ENCODE results near the gene EMC8.

Gene EMC8

DNA sequence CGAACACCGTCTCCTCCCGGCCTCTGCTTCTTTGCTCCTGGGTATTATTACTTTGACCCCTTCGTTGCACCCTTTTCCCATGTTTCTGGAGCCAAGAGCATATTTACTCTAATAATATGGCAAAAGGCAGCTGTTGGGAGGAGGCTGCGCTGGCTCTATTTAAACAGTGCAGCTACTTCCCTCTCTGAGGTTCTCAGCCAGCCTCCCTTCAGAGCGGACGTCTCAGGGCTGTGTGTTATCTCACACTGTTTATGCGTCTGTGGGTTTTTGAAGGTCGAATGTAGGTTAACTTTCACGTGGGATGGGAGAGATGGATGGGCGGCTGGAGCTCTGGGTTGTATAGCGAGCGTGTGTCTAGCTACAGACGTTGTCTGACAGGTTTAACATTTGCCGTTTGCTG is 45.4 kb upstream of the EMC8 start:
- H3K4me3 ChIP-seq (ENCODE audit: low read depth, low read length): no peak overlapping the region
- no peak for DNase-seq (ENCODE audit: low read depth)
- TF ChIP-seq, protein P1, sequence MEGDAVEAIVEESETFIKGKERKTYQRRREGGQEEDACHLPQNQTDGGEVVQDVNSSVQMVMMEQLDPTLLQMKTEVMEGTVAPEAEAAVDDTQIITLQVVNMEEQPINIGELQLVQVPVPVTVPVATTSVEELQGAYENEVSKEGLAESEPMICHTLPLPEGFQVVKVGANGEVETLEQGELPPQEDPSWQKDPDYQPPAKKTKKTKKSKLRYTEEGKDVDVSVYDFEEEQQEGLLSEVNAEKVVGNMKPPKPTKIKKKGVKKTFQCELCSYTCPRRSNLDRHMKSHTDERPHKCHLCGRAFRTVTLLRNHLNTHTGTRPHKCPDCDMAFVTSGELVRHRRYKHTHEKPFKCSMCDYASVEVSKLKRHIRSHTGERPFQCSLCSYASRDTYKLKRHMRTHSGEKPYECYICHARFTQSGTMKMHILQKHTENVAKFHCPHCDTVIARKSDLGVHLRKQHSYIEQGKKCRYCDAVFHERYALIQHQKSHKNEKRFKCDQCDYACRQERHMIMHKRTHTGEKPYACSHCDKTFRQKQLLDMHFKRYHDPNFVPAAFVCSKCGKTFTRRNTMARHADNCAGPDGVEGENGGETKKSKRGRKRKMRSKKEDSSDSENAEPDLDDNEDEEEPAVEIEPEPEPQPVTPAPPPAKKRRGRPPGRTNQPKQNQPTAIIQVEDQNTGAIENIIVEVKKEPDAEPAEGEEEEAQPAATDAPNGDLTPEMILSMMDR (IDR thresholded peaks at IDR 0.05; ENCODE audit: insufficient read depth, low read depth, low read length, missing control alignments): no peak

DNA sequence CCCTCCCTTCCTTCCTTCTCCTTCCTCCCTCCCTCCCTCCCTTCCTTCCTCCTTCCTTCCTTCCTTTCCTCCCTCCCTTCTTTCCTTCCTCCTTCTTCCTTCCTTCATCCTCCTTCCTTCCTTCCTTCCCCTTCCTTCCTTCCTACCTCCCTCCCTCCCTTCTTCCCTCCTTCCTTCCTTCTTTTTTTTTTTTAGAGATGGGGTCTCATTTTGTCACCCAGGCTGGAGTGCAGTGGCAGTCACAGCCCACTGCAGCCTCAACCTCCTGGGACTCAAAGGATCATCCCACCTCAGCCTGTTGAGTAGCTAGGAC is 44.8 kb upstream of the EMC8 start:
- no peak overlapping the region for H3K4me3 ChIP-seq (ENCODE audit: low read depth, low read length)
- no peak for DNase-seq (ENCODE audit: low read depth)
- TF ChIP-seq, protein P1 (IDR thresholded peaks at IDR 0.05; ENCODE audit: insufficient read depth, low read depth, low read length, missing control alignments): no peak

DNA sequence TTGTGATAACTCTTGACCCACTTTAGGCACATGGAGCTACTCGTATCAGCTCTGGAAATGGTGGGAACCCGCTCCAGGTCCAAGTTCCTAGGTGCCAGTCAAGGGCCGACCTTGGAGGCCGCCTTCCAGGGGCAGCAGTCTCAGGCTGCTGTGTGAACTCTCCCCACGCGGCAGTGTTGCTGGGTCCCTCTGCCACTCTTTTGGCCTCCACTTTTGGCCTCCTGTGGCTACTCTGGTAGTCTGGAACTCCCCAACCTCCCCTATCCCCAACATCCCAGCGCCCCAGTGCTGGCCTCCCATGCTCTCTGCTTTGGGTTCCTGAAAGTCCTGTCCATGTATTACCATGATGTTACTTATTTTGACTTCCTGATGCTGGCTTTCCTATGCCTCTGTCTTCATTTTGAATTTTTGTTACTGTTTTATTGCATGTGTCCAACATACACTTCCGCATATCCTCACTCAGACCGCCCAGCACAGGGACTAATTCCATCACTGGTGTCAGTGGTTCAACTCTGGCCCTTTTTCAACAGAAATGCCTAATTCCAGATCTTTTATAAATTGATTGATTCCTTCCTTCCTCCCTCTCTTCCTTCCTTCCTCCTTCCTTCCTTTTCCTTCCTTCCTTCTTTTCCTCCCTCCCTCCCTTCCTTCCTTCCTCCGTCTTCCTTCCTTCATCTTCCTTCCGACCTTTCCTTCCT is 44.3 kb upstream of the EMC8 start:
- DNase-seq (ENCODE audit: low read depth): no peak
- H3K4me3 ChIP-seq (ENCODE audit: low read depth, low read length): no peak overlapping the region
- TF ChIP-seq, protein P1 (IDR thresholded peaks at IDR 0.05; ENCODE audit: insufficient read depth, low read depth, low read length, missing control alignments): no peak

DNA sequence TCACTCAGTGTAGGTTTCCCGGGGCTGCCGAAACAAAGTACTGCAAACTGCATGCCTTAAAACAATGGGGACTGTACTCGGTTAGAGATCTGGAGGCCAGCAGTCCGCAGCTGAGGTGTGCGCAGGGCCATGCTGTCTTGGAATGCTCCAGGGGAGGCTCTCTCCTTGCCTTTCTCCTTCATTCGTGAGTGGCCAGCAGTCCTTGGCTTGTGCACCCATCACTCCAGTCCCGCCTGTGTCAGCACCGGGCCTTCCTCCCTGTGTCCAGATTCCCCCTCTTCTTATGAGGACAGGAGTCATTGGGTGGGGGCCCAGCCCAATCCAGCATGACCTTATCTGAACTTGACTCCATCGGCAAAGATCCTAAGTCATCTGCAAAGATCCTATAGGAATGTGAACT is 43.5 kb upstream of the EMC8 start:
- TF ChIP-seq, protein P1 (IDR thresholded peaks at IDR 0.05; ENCODE audit: insufficient read depth, low read depth, low read length, missing control alignments): no peak
- no peak for DNase-seq (ENCODE audit: low read depth)
- H3K4me3 ChIP-seq (ENCODE audit: low read depth, low read length): no peak overlapping the region

DNA sequence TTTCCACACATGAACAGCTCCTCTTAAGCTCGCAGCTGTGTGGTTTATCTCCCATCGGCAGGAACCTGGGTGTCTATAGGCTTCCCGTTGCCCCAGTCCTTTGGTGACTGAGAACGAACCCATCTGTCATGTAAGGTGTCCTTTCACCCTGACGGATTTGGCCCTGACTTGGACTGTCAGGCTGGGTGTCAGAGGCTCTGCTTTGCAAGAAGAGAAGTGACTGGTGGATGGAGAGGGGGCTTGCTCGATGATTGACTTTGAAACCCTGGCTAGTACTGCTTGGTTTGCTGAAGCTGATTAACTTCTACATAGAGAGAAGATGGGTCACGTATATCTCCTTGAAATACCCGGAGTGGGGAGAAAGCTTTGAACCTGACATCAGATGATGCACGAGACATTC is 43.1 kb upstream of the EMC8 start:
- TF ChIP-seq, protein P1 (IDR thresholded peaks at IDR 0.05; ENCODE audit: insufficient read depth, low read depth, low read length, missing control alignments): no peak
- no peak for DNase-seq (ENCODE audit: low read depth)

DNA sequence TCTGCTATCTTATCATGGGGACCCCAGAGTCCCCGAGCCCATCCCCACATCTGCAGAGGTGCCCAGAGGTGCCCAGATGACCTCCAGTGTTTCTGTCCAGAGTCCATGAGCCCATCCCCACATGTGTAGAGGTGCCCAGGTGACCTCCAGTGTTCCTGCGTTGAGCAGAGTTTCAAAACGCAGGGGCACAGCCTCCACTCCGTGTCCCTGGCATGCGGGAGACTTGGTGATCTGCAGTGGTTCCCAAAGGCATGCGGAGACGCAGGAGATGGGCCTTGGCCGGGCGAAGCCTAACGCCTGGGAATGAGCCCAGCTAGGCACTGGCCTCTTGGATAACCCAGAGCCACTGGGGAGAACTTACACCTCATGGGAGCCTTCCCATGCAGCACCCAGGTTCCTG is 41.5 kb upstream of the EMC8 start:
- TF ChIP-seq, protein P1 (IDR thresholded peaks at IDR 0.05; ENCODE audit: insufficient read depth, low read depth, low read length, missing control alignments): no peak
- no peak for DNase-seq (ENCODE audit: low read depth)
- no peak overlapping the region for H3K4me3 ChIP-seq (ENCODE audit: low read depth, low read length)

More for the DNA sequence above, 43.1 kb upstream of the EMC8 start:
- no peak overlapping the region for H3K4me3 ChIP-seq (ENCODE audit: low read depth, low read length)

DNA sequence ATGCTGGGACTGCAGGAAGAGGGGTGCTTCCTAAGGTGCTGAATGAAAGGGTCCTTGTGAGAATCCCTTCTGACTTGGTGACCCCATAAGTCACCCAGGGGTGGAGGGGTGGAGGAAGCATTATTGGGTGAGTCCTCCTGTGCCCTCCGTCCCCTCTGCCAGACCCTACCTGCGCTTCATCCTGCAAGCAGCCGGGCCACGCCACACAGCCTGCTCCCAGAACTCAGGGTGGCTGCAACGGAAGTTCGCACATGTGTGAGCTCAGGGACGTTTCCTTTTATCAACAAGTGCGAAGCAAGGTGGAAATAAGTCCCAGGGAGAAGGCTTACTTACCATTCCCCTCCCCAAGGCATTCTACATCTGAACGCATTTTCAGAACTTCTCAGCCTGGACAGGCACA is 41.1 kb upstream of the EMC8 start:
- TF ChIP-seq, protein P1 (IDR thresholded peaks at IDR 0.05; ENCODE audit: insufficient read depth, low read depth, low read length, missing control alignments): no peak
- no peak overlapping the region for H3K4me3 ChIP-seq (ENCODE audit: low read depth, low read length)
- no peak for DNase-seq (ENCODE audit: low read depth)

Measured in GM12865 (cell line).